Activated CD4-positive, alpha-beta T cell treated with anti-CD3 and anti-CD28 coated beads, Interleukin-2, amount 50 U/mL, for 24 hours (primary cell): ENCODE results near the gene CCDC107.
A peak's percentile ranks its signal among the peaks of the same experiment; 100 is the strongest.
"Not testable (repeated sequence)": the region's sequence is repeated elsewhere in the genome, so short reads cannot be mapped to it uniquely, and the experiment has no call there.

Experiments used
- DNase-seq, 2 donors: peaks; one replicate each; pipeline ENCODE4 v3.0.0-alpha.2; 2020; ENCODE audit warnings: low read depth in 1 of 2, low spot score in 1 of 2

CCDC107 gene, protein sequence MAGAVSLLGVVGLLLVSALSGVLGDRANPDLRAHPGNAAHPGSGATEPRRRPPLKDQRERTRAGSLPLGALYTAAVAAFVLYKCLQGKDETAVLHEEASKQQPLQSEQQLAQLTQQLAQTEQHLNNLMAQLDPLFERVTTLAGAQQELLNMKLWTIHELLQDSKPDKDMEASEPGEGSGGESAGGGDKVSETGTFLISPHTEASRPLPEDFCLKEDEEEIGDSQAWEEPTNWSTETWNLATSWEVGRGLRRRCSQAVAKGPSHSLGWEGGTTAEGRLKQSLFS

GRCh38 chr9:35658137-35658967 lies at the start of gene CCDC107:
CCDC107 (plus strand) TSS chr9:35658292; CDS start chr9:35658380, 88 bp downstream.
- peak; percentile 67 to 70 for DNase-seq

DNA sequence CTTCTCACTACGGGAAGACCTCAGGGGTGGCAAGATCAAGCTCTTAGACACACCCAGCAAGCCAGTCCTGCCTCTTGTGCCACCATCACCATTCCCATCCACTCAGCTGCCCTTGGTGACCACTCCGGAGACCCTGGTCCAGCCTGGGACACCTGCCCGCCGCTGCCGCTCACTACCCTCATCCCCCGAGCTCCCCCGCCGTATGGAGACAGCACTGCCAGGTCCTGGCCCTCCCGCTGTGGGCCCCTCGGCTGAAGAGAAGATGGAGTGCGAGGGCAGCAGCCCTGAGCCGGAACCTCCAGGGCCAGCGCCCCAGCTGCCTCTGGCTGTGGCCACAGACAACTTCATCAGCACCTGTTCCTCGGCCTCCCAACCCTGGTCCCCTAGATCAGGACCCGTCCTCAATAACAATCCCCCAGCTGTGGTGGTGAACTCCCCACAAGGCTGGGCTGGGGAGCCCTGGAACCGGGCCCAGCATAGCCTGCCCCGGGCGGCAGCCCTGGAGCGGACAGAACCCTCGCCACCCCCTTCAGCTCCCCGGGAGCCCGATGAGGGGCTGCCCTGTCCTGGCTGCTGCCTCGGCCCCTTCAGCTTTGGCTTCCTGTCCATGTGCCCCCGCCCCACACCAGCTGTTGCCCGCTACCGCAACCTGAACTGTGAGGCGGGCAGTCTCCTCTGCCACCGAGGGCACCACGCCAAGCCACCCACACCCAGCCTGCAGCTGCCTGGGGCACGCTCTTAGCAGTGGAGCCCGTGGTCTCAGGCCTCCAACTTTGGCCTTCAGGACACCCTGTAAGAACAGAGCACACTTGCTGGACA lies 48.9 kb upstream of the CCDC107 start:
- no peak for DNase-seq

DNA sequence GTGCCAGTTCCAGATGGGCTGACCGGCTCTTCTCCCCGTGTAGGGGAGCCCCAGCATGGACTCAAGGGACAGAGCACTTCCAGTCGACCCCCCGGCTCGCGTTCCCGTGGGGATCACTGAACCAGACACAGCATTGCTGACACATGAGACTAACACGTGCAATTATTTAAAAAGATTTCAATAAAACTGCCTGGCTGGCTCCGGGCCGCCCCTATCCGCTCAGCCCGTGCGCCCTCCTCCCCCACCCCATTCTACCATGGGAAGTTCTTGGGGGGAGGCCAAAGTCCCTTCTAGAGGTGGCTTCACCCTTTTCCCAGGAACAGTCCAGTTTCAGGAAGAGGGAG lies 48.3 kb upstream of the CCDC107 start:
- no peak for DNase-seq

- DNase-seq: peak in 1 of 2 donors; percentile 43
These were observed 46.8 kb upstream of the CCDC107 start for GRCh38 chr9:35611230-35611797.

DNA sequence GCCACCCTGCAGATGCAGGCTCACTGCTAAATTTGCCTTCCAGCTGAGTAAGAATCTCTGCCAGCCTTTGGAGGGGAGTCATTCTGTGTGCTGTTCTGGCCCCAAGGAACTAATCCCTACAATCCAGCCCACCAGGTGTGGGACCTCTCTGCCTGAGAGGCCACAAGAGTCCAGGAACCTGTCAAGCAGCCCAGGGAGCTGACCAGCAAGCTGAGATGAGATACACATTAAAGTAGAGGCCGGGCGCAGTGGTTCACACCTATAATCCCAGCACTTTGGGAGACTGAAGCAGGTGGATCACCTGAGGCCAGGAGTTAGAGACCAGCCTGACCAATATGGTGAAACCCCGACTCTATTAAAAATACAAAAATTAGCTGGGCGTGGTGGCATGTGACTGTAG lies 46.0 kb upstream of the CCDC107 start:
- DNase-seq: not testable (repeated sequence)

DNA sequence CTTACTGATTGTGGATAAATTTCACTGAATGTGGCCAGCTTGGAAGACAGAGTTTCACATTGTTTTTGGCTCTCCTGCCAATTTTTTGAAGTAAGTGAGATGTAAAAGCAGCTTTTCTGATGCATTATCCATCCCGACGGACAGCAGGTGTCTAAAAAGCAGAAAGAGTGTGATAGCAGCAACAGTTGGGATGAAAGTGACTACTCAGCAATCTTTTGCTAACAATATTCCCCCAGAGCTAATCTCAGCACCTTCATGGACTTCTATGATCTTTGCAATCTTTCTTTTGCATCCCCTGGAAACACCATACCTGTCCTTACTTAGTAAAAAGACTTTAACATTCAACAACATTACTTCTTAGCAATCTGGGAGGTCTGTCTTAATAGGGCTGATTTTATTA lies 45.2 kb upstream of the CCDC107 start:
- no peak for DNase-seq

GRCh38 chr9:35615981-35616680 lies 42.0 kb upstream of the CCDC107 start:
- no peak for DNase-seq

DNA sequence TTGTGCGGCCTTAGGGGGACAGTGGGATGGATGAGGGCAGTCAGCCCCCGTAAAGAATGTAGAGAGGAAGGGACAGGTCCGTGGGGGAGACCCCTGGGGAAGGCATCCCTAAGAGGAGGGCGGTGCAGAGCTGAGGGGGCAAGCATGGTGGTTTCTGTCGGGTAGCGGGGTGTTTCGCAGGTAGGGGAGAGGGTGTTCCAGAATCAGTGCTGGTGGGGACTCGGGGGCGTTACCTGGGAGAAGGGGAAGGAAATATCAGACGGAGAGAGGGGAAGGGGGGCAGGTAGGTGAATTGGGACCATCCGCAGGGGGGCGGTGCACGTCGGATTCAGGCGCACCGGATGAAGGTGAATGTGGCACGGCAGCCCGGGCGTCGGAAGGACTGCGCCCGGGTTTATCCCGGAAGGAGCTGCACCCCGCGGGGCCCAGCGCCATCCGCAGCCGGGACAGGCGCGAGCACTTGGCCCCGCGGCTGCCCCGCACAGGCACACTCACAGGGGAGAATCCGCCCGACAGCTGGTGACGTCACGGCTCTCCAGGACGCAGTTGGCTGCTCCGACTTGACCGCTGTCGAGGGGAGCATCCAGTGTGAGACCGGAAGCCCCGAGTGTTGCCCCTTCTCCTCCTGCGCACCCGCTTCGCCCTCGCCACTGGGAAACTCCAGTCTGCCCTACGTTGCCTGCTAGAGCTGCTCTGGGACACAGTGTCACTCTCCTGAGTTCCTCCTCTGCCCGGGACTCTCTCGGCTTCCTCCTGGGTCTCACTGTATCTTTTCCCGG lies 41.2 kb upstream of the CCDC107 start:
- DNase-seq: peak; percentile 28 to 44

- DNase-seq: no peak
These were observed 40.5 kb upstream of the CCDC107 start for GRCh38 chr9:35617548-35617947.

GRCh38 chr9:35618325-35618727 lies 39.8 kb upstream of the CCDC107 start, which contains the start of gene CD72:
CD72 (minus strand) TSS chr9:35618413; CDS start chr9:35618303, 110 bp downstream.
- DNase-seq: no peak

- DNase-seq: peak in 1 of 2 donors; percentile 12
These were observed 39.0 kb upstream of the CCDC107 start for GRCh38 chr9:35618854-35619799.

- DNase-seq: no peak
These were observed 38.3 kb upstream of the CCDC107 start for GRCh38 chr9:35619800-35620158.

DNA sequence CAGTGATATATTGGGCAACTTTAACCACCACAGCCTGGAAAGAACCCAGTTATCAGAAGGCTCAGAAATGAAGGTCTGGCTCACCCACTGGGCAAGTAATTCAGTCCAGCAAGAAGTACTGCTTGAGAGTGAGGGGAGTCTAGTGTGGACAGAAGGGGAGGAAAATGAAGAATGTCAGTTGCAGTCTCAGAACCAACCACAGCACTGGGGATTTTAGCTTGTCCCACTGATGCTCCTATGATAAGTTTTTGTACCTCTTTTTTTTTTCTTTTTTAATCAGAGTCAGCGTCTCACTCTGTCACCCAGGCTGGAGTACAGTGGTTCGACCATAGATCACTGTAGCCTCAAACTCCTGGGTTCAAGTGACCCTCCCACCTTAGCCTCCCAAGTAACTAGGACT lies 30.5 kb upstream of the CCDC107 start:
- no peak for DNase-seq

- DNase-seq: no peak
These were observed 29.6 kb upstream of the CCDC107 start for GRCh38 chr9:35628389-35628991.

DNA sequence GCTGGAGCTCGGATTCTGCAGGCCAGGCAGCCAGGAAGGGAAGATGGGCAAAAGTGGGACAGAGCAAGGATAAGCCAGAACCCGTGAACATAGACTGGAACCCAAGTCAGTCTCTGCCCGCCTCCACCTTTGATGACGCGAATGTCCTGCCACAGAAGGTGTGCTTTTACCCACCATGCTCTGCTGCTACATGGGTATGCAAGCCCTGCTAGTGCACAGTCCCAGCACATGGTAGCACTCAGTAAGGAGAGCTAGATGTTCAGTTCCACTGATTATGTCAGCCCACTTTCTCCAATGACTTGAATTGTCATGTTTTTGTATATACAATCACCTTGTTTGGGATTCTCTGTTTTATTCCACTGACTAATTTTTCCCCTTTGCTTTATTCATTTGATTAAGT lies 28.5 kb upstream of the CCDC107 start:
- no peak for DNase-seq

- DNase-seq: no peak
These were observed 22.4 kb upstream of the CCDC107 start for GRCh38 chr9:35635730-35636129.

DNA sequence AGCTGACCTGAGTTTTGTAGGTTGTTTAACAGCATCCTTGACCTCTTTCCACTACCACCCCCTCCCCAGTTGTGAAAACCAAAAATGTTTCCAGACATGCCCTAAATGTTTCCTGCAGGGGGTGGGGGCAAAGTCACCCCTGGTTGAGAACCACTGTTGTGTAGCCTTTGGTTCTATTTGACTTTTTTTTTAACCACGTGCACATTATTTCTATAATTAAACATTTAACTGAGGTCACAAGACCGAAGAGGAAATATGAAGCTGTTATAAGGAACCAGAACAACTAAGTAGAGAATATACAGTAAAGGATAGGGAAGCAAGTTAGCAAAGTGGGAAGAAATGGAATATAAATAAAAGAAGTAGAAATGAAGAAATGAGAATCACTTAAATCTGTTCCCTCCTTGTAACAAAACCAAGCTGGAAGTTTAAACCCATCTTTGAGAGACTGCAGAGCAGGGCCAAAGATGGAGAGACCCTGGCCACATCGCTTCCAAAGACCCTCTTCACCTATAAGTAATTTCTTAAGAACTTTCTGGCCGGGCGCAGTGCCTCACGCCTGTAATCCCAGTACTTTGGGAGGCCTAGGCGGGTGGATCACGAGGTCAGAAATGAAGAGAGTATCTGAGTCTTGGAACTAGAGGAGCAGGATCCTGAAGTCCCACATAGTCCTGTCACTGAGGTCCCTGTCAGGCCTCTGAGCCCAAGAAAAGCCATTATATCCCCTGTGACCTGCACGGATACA lies 21.8 kb upstream of the CCDC107 start:
- no peak for DNase-seq

DNA sequence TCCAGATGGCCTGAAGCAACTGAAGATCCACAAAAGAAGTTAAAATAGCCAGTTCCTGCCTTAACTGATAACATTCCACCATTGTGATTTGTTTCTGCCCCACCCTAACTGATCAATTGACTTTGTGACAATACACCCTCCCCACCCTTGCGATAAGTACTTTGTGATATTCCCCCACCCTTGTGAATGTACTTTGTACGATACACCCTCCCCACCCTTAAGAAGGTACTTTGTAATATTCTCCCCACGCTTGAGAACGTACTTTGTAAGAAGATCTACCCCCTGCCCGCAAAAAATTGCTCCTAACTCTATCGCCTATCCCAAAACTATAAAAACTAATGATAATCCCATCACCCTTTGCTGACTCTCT lies 21.2 kb upstream of the CCDC107 start:
- DNase-seq: not testable (repeated sequence)
